Nephron (organoid): ENCODE results near the gene MPHOSPH9.

Experiments used
- H3K27ac Mint-ChIP-seq, 3 experiments: 2 replicates each; pipeline ENCODE4 v1.8.0; 2020; ENCODE audit warnings: mixed read lengths in 3 of 3, mild to moderate bottlenecking in 2 of 3, moderate library complexity in 1 of 3
- H3K27me3 Mint-ChIP-seq: 2 replicates; pipeline ENCODE4 v1.8.0; 2021; ENCODE audit warnings: low read depth, mild to moderate bottlenecking, moderate library complexity, mixed read lengths
- H3K36me3 Mint-ChIP-seq: 2 replicates; pipeline ENCODE4 v1.8.0; 2020; ENCODE audit warnings: low read depth, mixed read lengths
- H3K4me1 Mint-ChIP-seq: 2 replicates; pipeline ENCODE4 v1.8.0; 2020; ENCODE audit warnings: mixed read lengths
- H3K4me3 Mint-ChIP-seq, 3 experiments: 2 replicates each; pipeline ENCODE4 v1.8.0; 2020; ENCODE audit warnings: mild to moderate bottlenecking in 3 of 3, mixed read lengths in 3 of 3, moderate library complexity in 2 of 3
- H3K9me3 Mint-ChIP-seq: 2 replicates; pipeline ENCODE4 v1.8.0; 2020; ENCODE audit warnings: mixed read lengths
- TF ChIP-seq, protein P1 (sequence below), 3 experiments: fragments of 200-600 bp; sonication (generic); IDR thresholded peaks; one replicate each; pipeline ENCODE4 v1.5.0; 2021; ENCODE audit warnings: antibody characterized with exemption in 3 of 3; ENCODE audit not compliant: unreplicated experiment in 3 of 3

MPHOSPH9 gene

DNA sequence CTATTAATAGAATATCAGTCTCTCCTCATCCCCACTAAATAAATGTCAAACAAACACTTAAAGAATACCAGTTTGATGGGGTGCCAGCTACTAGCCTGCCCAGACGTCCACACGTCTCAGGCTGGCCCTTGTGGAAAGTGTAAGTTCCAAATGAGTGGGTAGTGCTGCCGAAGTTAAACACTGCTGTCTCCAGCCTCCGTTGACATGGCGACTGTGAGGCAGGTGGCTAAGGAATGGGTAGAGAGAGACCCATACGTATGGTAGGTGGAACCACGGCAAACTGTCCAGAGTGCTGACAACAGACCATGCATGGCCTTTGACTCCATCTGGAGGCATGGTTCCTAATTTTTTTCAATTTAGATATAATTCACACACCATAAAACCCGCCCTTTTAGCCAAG lies 119.9 kb downstream of the MPHOSPH9 start:
- Mint-ChIP-seq H3K27me3 (peaks cover 3% of the 10 kb centered on the region), H3K4me3 (no peak overlapping the region), H3K27ac (no peak overlapping the region), H3K4me1 (peaks cover 21% of the 10 kb centered on the region), H3K36me3 (no peaks in the 10 kb centered on the region), H3K9me3 (no peaks in the 10 kb centered on the region)
- TF ChIP-seq, protein P1, sequence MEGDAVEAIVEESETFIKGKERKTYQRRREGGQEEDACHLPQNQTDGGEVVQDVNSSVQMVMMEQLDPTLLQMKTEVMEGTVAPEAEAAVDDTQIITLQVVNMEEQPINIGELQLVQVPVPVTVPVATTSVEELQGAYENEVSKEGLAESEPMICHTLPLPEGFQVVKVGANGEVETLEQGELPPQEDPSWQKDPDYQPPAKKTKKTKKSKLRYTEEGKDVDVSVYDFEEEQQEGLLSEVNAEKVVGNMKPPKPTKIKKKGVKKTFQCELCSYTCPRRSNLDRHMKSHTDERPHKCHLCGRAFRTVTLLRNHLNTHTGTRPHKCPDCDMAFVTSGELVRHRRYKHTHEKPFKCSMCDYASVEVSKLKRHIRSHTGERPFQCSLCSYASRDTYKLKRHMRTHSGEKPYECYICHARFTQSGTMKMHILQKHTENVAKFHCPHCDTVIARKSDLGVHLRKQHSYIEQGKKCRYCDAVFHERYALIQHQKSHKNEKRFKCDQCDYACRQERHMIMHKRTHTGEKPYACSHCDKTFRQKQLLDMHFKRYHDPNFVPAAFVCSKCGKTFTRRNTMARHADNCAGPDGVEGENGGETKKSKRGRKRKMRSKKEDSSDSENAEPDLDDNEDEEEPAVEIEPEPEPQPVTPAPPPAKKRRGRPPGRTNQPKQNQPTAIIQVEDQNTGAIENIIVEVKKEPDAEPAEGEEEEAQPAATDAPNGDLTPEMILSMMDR (IDR thresholded peaks at IDR 0.05; ENCODE audit: unreplicated experiment in 3 of 3) = no peak

DNA sequence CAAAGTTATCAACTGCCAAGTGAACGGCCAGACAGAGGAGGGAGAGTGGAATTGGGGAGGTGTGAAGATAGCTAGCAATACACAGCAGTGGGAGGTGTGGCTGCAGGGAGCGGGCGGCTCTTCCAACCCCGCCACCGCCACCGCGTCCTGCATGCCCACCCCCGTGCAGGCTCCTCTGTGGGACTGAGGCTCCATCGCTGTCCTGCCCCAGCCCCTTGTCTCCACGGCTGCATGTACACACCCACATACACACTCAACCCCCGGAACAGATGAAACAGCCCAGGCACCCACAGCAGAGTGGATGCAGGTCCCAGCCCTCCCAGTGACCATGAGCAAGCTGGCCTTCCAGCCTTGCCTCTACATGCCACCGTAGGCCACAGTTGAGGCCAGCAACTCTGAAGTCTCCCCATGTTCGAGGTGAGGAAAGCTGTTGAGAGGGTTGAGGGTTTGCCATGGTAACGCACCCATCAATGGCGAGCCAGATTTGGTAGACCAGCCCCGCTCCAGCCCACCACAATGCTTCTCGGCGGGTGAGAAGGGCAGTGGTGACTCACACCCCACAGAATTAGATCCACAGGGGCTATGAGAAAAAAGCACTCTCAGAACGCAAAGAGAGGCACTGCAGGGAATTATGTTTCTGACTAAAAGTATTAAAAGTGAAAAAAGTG lies 121.3 kb downstream of the MPHOSPH9 start:
- no peaks in the 10 kb centered on the region for H3K36me3 Mint-ChIP-seq
- H3K4me3 Mint-ChIP-seq = no peak overlapping the region
- H3K27me3 Mint-ChIP-seq = peaks cover 4% of the 10 kb centered on the region
- H3K27ac Mint-ChIP-seq = no peak overlapping the region
- TF ChIP-seq, protein P1 (IDR thresholded peaks at IDR 0.05; ENCODE audit: unreplicated experiment in 3 of 3) = no peak
- peaks cover 21% of the 10 kb centered on the region for H3K4me1 Mint-ChIP-seq
- no peaks in the 10 kb centered on the region for H3K9me3 Mint-ChIP-seq

DNA sequence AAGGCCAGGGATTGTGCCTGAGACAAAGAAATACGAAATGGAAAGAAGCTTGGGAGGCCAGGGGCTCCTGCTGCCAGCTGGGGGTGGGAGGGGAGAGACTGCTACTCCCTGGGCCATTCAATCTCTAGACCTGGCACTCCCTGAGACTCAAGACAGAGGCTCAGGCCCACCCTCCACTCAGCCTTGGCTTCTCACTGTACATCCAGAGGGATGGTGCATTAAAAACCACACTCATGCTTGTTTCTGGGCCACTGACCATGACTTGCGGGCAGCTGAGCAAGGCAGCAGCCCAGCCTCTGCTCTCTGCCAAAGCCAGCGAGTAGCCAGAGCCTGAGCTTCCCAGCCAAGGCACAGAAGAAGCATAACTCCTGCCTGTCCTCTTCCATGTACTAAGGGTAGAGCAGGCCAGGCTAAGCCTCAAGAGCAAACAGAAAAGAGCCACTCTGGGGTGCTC lies 123.6 kb downstream of the MPHOSPH9 start:
- H3K4me1 Mint-ChIP-seq = peaks cover 6% of the 10 kb centered on the region
- H3K4me3 Mint-ChIP-seq = no peak overlapping the region
- peaks cover 14% of the 10 kb centered on the region for H3K27me3 Mint-ChIP-seq
- TF ChIP-seq, protein P1 (IDR thresholded peaks at IDR 0.05; ENCODE audit: unreplicated experiment in 3 of 3) = no peak
- no peaks in the 10 kb centered on the region for H3K9me3 Mint-ChIP-seq
- H3K27ac Mint-ChIP-seq = no peak overlapping the region
- H3K36me3 Mint-ChIP-seq = peaks cover 4% of the 10 kb centered on the region

DNA sequence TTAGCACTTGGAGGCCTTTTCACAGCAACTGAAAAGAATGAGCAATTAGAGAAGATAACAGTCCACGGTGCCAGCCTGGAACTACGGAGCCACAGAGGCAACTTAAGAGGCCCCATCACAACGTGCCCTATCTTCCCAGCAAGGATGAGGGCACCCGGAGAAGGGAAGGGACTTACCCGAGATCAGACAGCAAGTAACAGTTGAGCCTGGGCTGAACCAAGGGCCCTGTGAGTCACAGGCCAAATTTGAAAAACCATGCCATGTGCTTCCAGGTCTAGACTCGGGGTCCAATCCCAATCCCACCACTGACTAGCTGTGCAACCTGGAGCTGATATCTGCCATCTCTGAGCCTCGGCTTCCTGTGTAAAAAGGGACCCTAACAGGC lies 124.3 kb downstream of the MPHOSPH9 start:
- Mint-ChIP-seq H3K4me1 (peaks cover 5% of the 10 kb centered on the region), H3K36me3 (peaks cover 4% of the 10 kb centered on the region), H3K4me3 (no peak overlapping the region), H3K27me3 (peaks cover 14% of the 10 kb centered on the region), H3K9me3 (no peaks in the 10 kb centered on the region), H3K27ac (no peak overlapping the region)
- TF ChIP-seq, protein P1 (IDR thresholded peaks at IDR 0.05; ENCODE audit: unreplicated experiment in 3 of 3) = no peak

DNA sequence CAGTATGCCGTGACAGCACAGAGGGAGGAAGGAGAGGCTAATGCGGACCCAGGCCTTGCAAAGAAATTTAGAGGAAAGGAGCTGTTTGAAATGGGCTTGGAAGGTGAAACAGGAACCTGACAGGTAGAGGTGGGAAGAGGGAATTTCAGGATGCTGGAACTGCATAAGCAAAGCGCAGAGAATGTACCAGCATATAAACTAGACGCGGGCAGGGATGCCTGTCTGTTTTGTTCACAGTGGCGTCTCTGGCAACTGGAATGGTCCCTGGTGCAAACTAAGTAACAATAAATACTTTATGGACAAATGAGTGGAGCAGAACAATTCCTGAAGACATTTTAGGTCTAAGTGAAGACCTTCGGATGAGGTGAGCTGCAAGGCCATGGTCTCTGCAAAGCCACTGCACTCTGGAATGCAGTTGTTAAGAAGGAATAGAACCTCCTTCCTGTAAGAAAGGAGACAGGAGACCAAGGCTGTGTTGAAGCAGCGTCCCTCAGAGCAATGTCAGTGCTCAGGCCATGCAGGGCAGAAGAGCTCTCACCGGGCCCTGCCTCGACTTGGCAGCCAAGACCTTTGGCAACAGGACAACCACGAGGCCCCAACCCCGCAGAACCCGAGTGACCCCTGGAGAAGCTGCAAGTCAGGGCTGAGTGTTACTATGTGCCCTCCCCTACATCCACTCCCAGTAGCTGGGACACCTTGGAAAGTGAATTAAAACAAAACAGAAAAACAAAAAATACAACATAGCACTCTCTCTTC lies 124.8 kb downstream of the MPHOSPH9 start:
- TF ChIP-seq, protein P1 (IDR thresholded peaks at IDR 0.05; ENCODE audit: unreplicated experiment in 3 of 3) = no peak
- Mint-ChIP-seq H3K4me1 (peaks cover 5% of the 10 kb centered on the region), H3K9me3 (no peaks in the 10 kb centered on the region), H3K27me3 (peaks cover 14% of the 10 kb centered on the region), H3K4me3 (no peak overlapping the region), H3K36me3 (peaks cover 4% of the 10 kb centered on the region), H3K27ac (no peak overlapping the region)
